NCI-H1105 (cell line): ENCODE data around the gene CRYGB.
"Not testable (repeated sequence)": the region's sequence is repeated elsewhere in the genome, so short reads cannot be mapped to it uniquely, and the experiment has no call there.

ENCODE experiments used
- DNase-seq: peaks from one replicate; lab custom pipeline; 2025; lab: John Stamatoyannopoulos, UW

CRYGB gene

DNA sequence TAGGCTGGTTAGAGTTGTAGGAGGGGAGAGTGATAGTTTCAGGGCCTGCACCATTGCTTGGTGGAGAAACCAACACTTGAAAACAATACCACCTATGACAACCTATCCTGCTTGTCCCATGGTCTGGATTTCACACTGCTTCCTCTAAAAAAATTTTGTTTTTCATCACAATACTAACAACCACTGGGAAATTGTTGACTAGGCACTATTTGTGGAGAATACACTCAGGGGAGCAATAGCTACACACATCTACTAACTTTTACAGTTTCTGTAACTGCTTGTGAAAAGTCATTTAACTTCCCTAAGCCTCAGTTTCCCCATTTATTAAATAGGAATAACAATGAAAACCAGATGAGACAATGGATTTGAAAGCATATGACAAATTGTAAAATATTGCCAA lies 4.1 kb upstream of the CRYGB start:
- DNase-seq = no peak

- DNase-seq = no peak
Measured at GRCh38 chr2:208148803-208149202, 2.8 kb upstream of the CRYGB start.

- no peak for DNase-seq
Measured at GRCh38 chr2:208147759-208148158, 1.8 kb upstream of the CRYGB start.

- no peak for DNase-seq
Measured at GRCh38 chr2:208147008-208147407, 1.1 kb upstream of the CRYGB start.

- no peak for DNase-seq
Measured at GRCh38 chr2:208142925-208143799, 2.8 kb downstream of the CRYGB start.

GRCh38 chr2:208142240-208142924 lies 3.6 kb downstream of the CRYGB start:
- peak; percentile 94 for DNase-seq

GRCh38 chr2:208139447-208139846 lies 6.5 kb downstream of the CRYGB start:
- DNase-seq = no peak

DNA sequence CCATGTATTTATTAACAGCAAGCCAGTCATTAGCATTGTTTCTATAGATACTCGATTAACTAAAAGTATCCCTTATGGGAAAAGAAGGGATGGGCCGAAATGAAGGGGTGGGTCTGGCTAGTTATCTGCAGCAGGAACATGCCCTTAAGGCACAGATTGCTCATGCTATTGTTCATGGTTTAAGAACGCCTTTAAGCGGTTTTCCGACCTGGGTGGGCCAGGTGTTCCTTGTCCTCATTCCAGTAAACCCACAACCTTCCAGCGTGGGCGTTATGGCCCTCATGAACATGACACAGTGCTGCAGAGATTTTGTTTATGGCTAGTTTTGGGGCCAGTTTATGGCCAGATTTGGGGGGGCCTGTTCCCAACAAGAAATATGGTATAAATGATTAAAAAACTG lies 7.6 kb downstream of the CRYGB start:
- not testable (repeated sequence) for DNase-seq

- DNase-seq = no peak
Measured at GRCh38 chr2:208136716-208137094, 9.3 kb downstream of the CRYGB start.

- no peak for DNase-seq
Measured at GRCh38 chr2:208135794-208136715, 9.9 kb downstream of the CRYGB start.

- DNase-seq = no peak
Measured at GRCh38 chr2:208134928-208135586, 10.9 kb downstream of the CRYGB start.

DNA sequence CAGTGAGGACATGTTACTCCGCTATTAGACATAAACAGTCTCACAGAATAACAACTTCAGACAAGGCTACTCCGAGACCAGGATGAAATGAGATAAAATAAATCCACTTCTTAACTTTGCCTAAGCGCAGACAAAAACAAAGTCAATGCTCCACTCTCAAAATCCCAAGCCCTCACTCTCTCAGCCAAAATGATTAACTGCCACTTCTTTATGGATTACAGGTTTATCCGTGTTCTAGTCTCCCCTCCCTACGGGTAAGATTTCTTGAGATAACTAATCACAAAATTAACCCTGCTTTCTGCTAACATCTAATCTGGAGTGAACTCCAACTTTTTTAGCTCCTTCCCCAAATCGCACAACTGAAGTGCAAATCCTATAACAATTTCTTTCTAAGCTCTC lies 15.2 kb downstream of the CRYGB start:
- no peak for DNase-seq

DNA sequence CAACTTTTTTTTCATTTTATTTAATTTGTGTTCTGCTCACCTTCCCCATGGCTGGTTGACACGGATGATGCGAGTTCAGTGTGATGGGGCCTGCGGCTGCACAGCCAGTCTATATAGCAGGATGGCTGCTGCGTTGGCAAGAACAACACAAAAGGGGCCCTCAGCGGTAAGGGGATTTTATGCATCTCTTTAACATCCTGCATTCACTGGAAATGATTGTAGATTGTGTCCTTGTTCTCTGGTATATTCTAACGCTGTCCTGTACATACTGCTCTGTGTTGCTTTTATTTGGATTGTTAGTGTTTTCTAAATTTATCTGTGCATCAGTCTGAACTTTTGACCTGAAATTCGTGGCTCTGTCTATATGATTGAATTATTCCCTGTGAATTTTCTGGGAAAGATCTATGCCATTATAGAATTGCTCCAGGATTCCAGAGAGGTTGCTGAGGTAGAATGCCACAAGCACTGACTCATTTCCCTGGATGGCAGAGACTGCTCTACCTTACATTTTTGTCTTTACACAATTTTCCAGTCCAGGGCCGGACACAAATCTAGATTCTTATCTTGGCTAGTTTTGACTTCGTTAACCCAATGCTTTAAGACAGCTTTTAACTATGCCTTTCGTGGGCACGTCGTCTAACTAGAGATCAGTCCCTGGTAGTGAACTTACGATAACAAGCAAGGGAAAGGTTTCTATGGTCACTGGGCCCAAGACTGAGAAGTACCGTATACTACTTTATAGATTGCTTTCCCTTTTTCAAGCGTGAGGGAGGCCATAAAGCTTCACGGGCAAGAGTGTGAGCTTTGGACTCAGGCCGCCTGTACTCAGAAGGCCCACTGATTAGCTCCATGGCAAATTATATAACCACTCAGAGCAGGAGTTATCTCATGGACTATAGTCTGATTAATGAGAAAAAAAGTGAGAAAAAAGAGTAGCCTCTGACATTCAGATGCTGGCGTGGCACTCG lies 15.9 kb downstream of the CRYGB start, which contains the start of gene CRYGC:
TSS of gene CRYGC (minus strand) at position 85 of the 968 bp plus-strand sequence. CDS start at position 49, 36 bp downstream.
- DNase-seq = no peak

DNA sequence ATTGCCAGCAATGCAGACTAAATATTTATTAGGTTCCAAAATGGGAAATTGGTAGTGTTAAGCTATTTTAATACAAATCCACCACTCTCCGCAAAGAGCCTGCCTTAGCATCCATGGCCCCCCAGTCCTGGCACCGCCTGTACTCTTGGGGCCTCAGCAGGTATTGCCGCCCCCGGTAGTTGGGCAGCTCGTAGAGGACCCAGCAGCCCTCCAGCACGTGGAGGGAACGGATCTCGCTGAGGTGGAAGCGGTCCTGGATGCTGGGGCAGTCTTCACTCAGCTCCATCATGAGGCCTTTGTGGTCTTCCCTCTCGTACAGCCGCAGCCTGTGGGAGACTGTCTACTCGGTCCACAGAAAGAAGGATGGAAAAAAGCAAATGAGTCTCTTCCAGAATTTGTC lies 17.8 kb downstream of the CRYGB start:
- DNase-seq = no peak

- no peak for DNase-seq
Measured at GRCh38 chr2:208127090-208127489, 18.9 kb downstream of the CRYGB start.

GRCh38 chr2:208125251-208125650 lies 20.7 kb downstream of the CRYGB start:
- DNase-seq = no peak

GRCh38 chr2:208124013-208124715 lies 21.8 kb downstream of the CRYGB start, which contains the start of gene CRYGD:
Gene CRYGD, minus strand, starts transcription at chr2:208124524. Its CDS starts 51 bp downstream, at chr2:208124473.
- not testable (repeated sequence) for DNase-seq

- no peak for DNase-seq
Measured at GRCh38 chr2:208122248-208122647, 23.7 kb downstream of the CRYGB start.

- DNase-seq = no peak
Measured at GRCh38 chr2:208118918-208119317, 27.0 kb downstream of the CRYGB start.

DNA sequence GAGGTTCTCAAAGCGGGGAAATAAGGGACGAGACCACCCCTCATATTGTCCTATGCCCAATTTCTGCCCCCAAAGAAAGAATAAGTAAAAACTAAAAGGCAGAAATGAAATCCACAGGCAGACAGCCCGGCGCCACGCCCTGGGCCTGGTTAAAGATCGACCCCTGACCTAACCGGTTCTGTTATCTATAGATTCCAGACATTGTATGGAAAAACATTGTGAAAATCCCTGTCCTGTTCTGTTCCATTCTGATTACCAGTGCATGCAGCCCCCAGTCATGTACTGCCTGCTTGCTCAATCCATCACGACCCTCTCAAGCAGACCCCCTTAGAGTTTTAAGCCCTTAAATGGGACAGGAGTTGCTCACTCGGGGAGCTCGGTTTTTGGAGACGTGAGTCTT lies 28.6 kb downstream of the CRYGB start:
- not testable (repeated sequence) for DNase-seq
